ENCODE measurements around the gene C1orf210.

The C1orf210 gene

DNA sequence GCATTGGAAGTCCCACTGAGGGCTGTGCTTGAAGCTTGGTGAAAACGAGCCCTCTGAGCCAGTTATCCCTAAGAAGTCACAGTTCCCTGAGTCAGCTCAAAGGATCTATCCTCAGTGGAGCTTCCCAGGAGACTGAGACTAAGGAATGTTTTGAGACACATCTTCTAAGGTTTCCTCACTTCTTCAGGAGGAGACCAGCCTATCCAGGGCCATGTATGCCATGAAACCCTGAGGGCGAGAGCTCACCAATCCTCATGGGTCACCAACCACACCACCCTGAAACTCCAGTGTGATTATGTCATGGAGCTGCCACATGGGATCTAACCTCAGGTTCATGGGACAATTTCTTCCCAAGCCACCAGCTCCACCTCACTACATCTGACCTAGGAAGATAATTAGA, 7.8 kb upstream of the C1orf210 start:
- no peak for FAIRE-seq

DNA sequence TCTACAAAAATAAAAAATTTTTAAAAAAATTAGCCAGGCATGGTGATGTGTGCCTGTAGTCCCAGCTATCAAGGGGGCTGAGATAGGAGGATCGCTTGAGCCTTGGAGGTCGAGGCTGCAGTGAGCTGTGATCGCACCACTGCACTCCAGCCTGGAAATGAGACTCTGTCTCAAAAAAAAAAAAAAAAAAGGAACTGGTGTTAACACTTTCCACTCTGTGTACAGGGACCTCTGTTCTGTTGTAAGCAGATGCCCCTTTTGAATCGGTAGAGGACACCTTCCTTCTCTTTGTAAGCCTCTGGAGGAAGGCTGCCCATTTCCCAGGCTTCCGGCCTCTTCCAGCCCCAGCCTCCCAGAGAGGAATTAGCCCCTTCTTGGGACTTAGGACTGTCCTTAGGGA, 7.3 kb upstream of the C1orf210 start:
- FAIRE-seq: no peak

DNA sequence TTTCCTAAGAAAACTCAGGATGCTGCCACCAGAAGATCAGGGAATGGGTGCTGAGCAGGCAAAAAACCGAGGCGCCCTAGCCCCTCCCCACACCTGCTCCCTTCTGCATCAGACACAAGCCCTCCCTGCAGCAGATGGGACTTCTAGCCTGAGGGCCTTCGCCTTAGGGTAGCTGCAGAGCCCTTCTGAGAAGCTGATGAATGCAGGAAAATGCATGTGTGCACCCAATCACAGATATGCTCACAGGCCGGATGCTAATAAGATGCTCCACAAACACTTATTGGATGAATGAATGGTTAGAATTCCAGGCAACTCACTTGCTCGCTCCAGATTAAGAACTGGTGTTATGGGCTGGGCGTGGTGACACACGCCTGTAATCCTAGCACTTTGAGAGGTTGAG, 6.8 kb upstream of the C1orf210 start:
- FAIRE-seq: no peak

DNA sequence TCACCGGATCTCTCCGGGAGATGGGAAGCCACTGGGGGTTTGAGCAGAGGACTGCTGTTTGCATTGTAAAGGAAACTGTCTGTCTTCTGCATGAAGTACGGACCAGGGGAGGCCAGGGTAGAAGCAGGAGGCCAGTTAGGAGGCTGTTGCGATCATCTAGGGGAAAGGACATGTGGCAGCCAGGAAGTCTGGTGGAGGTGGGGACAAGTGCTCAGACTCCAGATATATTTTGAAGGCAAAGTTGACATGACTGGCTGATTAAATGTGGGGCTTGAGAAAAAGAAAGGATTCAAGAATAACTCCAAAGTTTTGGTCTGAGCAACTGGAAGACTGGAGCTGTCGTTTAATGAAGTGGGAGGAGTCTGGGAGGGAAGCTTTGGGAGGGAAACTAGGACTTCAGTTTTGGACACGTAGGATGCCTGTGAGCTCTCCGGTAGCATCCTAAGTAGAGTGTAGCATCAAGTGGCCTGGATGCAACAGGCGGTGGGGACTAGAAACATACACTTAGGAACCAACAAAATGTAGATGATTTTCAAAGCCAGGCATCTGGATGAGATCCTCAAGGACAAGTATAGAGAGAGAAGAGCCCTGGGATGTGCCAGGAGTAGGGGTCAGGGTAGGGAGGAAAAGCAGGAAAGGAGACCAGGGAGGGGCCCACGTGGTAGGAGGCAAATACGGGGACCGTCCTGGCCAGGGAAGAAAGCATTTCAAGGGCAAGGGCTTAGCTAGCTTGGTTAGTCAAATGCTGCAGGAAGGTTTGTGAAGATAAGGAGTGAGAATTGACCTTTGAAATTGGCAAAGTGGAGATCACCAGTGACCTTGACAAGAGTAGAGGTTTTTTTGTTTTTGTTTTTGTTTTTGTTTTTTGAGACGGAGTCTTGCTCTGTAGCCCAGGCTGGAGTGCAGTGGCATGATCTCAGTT, 3.7 kb upstream of the C1orf210 start:
- no peak for FAIRE-seq

DNA sequence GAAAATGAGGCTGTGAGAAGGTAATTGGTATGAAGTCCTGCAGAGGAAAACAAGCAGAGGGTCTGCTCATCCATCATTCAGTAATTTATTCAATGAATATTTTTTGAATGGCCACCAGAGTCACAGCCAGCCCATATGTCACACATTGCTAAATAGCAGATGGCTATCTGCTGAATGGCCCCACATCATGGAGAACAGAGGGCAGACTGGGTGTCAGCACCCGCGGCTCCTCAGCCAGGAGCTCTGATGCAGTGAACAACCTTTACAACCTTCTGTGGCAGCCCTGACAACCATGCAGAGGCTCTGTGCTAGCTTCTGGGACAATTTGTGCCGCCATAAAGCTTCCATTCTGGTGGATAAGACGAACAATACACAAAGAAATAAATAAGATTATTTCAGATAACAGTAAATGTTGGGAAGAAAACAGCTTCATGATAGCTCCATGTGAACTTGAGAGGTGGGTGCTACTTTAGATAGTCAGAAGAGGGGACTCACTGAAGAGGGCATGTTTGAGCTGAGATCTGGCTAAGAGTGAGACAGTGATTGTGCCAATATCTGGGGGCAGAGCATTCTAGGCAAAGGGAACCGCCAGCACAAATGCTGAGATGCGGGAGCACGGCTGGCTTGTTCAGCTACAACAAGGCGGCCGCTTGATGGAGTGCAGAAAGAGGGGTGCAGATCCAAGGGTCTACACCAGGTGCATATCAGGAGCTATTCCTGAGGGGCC, 2.8 kb upstream of the C1orf210 start:
- no peak for FAIRE-seq

DNA sequence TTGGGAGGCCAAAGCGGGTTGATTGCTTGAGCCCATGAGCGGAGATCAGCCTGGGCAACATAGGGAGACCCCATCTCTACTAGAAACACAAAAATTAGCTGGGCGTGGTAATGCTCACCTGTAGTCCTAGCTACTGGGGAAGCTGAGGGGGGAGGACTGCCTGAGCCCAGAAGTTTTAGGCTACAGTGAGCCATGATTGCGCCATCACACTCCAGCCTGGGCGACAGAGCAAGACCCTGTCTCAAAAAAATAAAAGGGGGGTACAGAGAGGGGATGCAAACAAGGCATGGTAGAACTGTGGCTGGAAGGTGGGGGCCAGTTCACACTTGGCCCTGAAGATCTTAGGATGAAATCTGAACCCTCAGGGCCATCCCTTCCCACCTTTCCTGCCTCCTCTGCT, 1.2 kb upstream of the C1orf210 start:
- FAIRE-seq: no peak

DNA sequence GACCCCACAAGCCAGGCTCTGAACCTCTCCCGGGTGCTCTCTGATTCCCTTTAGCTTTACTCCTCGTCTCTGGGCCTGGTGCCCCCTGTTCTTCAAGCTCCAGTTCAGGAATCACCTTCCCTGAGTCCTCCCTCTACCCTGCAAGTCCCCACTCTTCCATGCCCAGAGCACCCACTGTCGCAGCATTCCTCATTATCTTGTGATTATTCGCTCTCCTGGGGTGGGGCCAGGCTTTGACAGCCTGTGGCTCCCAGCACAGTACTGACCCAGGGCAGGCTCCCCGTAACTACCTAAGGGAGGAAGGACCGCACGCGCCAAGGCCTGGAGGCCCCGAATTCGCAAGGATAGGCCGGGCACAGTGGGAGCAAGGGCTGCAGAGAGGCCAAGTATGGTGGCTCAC, 734 bp upstream of the C1orf210 start:
- no peak for FAIRE-seq

DNA sequence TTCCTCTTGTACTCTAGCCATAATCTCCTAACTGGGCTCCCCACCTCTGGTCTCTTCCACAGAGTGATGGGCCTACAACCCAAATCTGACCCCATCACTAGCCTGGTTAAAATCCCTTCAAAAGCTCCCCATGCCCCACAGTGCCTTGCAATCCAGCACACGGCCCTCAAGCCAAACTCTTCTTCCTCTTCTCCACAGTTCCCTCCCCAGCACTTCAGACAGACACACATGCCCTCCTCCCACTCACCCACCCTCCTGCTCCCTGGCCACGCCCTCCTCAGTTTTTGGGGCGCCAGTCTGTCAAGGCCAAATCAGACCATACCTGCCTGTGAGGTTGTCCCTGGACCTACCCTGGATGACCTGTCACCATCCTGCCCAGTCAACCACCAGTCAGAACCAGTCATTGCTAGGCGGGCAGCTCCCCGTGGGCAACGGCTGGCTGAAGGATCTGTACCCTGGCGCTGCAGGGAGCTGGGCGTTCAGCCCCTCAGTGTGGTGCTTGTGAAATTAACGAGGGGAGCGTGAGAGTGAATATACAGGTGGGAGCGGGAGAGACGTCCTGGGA, 753 bp downstream of the C1orf210 start:
- FAIRE-seq: no peak

DNA sequence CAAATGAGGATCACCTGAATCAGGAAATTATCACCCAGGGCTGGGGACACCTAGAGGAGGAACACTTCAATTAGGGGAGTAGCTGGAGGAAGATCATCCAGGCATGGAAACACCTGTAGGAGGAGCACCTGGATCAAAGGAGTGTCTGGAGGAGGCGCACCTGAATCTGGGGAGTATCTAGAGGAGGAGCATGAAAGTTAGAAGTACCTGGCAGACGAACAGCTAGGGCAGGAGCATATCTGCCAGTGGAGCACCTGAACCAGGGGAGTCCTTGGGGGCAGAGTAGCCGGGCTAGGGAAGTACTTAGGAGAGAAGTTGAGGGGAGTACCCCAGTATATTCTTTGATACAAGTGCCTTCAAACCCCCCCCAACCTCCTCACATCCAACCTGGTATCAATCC, 1.3 kb downstream of the C1orf210 start:
- no peak for FAIRE-seq

DNA sequence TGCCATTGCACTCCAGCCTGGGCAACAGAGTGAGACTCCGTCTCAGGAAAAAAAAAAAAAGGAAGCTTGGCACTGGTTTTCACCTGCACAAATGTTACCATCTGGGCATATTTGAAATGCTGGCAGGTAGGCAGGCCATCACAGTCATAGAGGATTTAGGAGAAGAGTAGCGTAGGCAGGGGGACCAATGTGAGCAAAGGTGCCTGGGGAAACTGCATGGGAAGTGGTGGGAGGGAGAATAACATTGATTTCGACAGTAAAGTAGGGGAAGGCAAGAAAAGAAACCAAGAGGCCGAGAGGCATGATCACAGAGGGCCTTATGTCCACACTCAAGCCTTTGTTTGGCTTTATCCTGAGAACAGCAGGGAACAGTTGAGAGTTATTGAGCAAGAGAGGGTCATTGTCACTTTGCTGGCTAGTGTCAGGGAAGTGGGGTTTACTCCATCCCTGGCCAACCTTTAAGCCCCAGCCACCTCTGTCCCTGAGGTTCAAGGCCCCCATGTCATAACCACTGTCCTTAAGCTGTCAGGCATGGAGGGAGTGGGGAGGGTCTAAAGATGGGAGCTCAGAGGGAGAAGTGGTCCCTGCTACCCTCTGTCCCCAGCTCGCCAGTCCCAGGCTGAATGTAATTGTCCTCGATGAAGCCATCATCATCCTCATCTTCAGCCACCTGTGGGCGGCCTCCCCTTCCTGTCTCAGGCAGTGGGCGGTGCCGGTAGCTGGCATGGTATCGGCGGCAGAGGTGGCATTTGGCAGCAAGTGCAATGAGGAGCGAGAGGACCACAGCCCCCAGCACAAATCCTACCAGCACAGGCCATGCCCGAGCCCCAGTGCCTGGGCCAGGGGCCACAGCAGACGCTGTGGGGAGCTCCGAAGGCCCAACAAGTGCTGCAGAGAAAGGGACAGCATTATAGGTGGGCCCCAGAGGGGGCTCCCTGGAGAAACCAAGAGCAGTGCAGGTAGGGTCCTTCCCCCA, 2.9 kb downstream of the C1orf210 start:
- no peak for FAIRE-seq

DNA sequence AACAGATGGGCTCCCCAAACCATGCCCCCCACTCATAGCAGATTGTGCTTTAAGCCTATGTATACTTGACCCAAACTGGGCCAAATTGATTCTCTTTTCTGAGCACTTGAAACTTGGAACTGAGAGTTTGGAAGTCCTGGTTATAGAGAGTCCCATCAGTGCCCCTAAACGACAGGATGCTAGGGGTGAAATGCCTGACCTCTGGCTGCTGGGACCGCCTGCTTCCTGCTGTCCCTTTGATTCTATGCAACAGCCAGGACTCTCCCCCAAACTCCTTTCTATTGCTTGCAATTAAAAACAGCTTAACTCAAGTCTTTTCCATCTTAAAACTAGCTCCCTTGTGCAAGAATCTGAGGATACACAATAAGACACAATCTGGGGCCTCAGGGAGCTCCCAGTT, 4.7 kb downstream of the C1orf210 start:
- no peak for FAIRE-seq

DNA sequence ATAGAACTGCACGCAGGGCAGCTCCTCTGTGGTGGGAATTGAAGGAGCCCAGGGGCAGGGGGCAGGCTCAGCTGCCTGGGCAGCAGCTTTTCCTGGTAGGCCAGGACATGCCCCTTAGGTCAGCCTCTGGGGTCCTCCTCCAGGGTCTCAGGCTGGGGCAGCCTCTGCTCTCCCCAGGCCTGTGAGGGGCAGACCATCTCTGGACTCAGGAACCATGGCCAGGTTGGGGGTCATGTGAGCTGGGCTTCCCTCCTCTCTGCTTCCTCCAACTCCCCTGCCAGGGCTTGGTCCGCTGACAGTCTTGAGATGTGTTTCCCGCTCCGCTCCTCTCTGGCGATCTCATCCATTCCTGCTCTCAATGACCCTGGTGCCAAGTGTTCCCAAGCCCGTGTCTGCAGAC, 5.7 kb downstream of the C1orf210 start:
- no peak for FAIRE-seq

DNA sequence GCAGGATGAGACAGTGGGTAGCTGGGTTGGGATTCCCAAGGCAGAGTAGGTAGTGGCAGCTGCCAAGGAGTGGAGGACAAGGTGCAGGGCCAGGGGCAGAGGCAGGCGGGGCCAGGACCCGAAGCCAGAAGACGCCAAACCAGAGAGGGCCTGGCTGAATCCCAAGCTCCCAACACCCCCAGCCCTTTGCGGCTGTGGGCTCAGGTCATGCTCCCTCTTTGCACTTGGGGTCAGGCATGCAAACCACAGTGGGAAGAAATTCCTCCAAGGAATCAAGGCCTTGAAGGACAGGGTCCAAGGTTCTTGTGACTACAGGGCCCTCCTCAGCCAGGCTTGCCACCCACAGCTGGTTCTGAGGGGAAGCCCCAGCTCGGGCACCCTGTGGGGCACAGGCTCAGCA, 6.2 kb downstream of the C1orf210 start:
- FAIRE-seq: no peak

DNA sequence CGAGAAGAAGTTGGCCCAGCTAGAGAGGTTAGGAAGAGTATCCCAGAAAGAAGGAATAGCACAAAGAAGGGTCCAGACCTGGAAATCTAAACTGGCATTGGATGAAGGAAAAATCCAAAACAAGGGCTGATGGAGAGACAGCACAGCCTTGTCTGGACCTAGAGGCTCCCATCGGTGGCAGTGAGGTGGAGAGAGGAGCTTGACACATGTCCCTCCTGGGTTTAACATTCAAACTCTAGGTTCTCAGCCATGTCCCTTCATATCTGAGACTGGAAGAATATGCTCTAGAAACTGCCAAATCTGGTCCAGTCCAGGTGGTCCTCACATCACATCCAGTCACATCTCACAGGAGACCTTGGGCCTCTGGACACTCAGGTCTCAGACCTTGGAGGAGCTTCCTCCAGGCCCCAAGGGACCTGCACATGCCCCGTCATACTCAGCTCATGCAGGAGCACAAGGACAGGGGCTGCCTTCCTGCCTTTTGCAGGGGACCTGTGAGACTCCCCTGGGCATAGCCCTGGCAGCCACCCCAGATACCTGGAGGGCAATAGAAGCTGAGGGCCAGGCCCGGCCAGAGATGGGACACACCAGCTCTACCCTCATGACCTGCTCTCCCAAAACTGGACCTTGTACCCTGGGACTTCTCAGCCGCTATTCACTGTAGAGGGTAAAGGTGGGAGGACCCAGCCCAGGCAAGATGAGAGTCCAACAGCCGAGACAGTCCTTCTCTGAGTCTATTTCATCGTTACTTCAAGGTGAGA, 8.1 kb downstream of the C1orf210 start:
- FAIRE-seq: no peak

DNA sequence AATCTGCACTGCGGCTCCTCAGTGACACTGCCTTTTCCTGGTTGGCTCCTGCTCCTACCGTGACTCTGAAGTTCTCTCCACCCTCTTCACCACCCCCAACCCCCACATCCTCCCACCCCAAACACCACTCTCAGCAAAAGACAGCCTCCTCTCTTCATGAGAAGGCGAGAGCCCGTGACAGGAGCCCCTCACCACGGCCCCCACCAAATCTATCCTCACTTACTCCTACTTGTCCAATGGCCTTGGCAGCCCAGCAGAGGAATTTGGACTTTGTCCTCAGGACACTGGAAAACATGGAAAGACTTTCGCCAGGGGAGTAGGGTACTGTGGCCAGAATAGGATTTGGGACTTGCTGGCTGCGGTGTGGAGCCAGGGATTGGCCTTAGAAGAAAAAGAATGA, 8.7 kb downstream of the C1orf210 start:
- no peak for FAIRE-seq

DNA sequence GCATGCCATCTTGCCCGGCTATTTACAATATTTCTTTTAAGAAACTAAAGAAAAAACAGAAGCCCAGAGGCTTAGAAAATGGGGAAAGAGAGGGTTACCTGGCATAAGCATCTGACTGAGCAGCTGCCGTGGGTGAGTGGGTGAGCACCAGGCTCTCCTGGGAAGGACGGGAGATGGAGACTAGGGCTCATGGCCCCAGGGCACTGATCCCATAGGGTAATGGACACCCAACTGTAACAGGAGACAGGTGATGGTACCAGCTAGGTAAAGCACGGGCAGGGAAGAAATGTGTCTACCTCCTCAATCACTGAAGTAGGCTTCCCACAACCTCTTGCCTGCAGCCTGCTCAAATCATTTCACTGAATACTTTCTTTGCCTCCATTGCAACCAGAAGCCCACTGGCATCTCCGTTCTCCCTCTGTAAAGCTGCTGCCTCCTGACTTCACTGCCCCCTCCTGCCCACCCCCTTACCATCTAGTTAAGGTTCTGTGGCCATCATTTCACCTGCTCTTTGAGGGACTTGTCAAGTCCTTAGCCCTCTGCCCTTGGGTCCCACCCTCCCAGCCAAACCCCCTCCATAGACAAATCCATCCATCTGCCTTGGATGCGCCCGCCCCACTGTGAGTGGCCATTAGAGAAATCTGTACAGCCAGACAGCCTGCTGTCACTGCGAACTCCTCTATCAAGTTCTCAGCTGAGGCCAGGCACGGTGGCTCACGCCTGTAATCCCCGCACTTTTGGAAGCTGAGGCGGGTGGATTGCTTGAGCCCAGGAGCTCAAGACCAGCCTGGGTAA, 9.4 kb downstream of the C1orf210 start:
- no peak for FAIRE-seq

DNA sequence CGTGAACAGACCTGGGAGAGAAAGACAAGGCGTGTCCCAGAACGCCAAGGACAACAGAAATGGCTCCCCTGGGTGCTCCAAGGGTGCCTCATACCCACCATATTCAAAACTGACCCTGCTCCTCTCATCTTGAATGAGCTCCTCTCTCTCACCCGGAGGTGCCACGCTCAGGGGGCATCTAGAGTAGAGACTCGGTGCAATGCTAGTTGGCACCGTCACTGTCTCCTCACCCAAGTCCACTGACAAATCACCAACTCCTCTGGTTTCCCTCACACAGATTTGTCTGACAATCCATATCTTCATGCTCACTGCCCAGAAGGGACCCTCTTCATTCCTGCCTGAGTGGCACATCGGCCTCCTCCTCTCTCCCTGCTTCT, 10.6 kb downstream of the C1orf210 start:
- FAIRE-seq: no peak

DNA sequence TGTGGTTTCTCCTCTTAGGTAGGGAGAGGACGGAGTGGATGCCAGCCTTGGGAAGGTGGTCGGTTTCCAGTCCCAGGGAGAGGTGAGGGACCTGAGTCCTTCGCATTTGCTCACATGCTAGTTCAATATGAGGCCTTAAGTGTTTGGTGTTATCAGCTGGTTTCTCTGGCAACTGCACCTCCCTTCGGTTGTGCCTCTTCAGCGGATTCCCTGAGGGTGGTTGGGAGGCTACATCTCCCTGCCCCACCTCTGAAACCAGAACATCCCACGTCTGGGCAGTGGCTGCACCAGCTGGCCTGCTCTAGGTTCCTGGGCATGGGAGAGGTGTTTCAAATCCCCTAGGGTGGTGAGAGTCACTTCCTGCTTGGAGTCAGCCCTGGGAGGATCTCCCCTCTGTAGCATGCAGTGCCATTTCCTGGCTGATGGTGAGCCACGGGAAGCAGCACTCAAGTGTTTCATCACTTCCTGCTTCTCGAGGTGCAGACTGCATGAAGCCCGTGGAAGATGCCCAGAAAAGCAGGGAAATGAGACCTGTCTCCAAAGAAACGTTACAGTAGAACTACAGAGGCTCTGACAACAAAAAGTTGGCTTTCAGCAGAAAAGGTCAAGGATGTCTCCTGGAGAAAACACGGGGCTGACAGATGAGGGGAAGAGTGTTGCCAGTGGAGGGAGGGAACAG, 11.1 kb downstream of the C1orf210 start:
- FAIRE-seq: no peak

DNA sequence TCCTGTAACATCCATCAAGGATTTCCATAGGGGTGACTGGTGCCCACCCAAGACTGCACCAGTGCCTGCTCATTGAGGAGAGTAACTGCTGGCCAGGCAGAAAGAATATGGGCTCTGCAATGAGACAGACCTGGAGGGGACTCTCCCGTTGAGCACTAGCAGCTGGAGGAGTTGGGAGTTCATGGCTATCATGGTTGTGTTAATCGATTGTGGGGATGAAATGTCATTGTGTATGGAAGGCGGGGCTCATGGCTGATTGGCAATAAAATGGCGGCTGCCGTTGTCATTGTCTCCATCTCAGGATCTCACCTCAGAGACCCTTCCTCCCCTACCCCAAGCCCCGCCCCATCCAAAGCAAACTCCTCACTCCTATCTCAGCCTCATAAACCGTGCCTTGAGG, 11.7 kb downstream of the C1orf210 start:
- FAIRE-seq: no peak
